SH-SY5Y (cell line): Measurements from ENCODE around the gene KCNRG.

ENCODE experiments used
- GATA2 ChIP-seq: IDR thresholded peaks from 2 replicates; pipeline ENCODE4 v1.6.1; 2011; ENCODE audit warnings: mild to moderate bottlenecking, low read depth, low read length
- GATA3 ChIP-seq: IDR thresholded peaks from 2 replicates; pipeline ENCODE4 v1.6.1; 2011; ENCODE audit warnings: low read depth, mild to moderate bottlenecking, low read length, moderate library complexity

The KCNRG gene

GRCh38 chr13:49997955-49998354, 17.3 kb upstream of the KCNRG start:
- TF ChIP-seq GATA2 (no peak), GATA3 (no peak)

- TF ChIP-seq GATA2 (no peak), GATA3 (no peak)
Measured at GRCh38 chr13:49998714-49999624, 16.3 kb upstream of the KCNRG start.

- no peak for TF ChIP-seq GATA2
- no peak for TF ChIP-seq GATA3
Measured at GRCh38 chr13:50001287-50001686, 14.0 kb upstream of the KCNRG start.

- TF ChIP-seq GATA3, result no peak
- TF ChIP-seq GATA2, result no peak
Measured at GRCh38 chr13:50006426-50007135, 8.7 kb upstream of the KCNRG start.

GRCh38 chr13:50011461-50011860, 3.8 kb upstream of the KCNRG start:
- no peak for TF ChIP-seq GATA2
- TF ChIP-seq GATA3, result no peak

DNA sequence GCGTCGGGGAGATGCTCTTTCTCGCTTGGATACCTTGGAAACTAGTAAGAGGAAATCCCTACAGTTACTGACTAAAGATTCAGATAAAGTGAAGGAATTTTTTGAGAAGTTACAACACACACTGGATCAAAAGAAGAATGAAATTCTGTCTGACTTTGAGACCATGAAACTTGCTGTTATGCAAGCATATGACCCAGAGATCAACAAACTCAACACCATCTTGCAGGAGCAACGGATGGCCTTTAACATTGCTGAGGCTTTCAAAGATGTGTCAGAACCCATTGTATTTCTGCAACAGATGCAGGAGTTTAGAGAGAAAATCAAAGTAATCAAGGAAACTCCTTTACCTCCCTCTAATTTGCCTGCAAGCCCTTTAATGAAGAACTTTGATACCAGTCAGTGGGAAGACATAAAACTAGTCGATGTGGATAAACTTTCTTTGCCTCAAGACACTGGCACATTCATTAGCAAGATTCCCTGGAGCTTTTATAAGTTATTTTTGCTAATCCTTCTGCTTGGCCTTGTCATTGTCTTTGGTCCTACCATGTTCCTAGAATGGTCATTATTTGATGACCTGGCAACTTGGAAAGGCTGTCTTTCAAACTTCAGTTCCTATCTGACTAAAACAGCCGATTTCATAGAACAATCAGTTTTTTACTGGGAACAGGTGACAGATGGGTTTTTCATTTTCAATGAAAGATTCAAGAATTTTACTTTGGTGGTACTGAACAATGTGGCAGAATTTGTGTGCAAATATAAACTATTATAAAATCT, 2.7 kb upstream of the KCNRG start:
- TF ChIP-seq GATA2 (no peak), GATA3 (no peak)

GRCh38 chr13:50014386-50014785, 858 bp upstream of the KCNRG start:
- TF ChIP-seq GATA3 (no peak), GATA2 (no peak)

DNA sequence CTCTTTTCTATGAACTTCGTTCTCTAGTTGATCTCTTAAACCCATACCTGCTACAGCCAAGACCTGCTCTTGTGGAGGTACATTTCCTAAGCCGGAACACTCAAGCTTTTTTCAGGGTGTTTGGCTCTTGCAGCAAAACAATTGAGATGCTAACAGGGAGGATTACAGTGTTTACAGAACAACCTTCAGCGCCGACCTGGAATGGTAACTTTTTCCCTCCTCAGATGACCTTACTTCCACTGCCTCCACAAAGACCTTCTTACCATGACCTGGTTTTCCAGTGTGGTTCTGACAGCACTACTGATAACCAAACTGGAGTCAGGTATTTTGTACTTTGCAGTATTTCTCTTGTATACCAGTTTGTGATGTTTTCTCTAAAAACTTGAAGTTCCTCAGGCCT, 506 bp downstream of the KCNRG start:
- TF ChIP-seq GATA3 (no peak), GATA2 (no peak)

- TF ChIP-seq GATA2, result no peak
- TF ChIP-seq GATA3, result no peak
Measured at GRCh38 chr13:50016444-50016843, 1.2 kb downstream of the KCNRG start.

- TF ChIP-seq GATA2, result no peak
- no peak for TF ChIP-seq GATA3
Measured at GRCh38 chr13:50017819-50018218, 2.6 kb downstream of the KCNRG start.

GRCh38 chr13:50025436-50025835, 10.2 kb downstream of the KCNRG start:
- no peak for TF ChIP-seq GATA3
- no peak for TF ChIP-seq GATA2

- TF ChIP-seq GATA3 (no peak), GATA2 (no peak)
Measured at GRCh38 chr13:50026788-50027473, 11.7 kb downstream of the KCNRG start.

GRCh38 chr13:50030315-50030714, 15.1 kb downstream of the KCNRG start:
- no peak for TF ChIP-seq GATA3
- TF ChIP-seq GATA2, result no peak

DNA sequence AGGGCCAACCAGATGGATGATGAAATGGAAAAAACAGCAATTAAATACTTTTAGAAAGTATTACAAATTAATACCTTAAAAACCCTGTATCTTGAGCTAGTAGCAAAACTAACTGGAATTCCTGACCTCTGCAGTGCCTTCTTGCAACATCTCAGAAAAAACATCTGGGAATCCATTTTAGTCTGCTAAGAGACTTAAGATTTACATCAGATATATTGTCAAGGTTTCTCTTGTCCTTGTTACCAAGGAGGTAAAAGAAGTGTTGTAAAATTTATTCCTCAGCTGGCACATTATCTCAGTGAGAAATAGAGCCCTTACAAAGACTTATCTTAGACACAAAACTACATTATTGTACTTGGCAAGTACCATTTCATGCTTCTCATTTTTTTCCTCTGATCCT, 18.5 kb downstream of the KCNRG start:
- TF ChIP-seq GATA3 (no peak), GATA2 (no peak)

DNA sequence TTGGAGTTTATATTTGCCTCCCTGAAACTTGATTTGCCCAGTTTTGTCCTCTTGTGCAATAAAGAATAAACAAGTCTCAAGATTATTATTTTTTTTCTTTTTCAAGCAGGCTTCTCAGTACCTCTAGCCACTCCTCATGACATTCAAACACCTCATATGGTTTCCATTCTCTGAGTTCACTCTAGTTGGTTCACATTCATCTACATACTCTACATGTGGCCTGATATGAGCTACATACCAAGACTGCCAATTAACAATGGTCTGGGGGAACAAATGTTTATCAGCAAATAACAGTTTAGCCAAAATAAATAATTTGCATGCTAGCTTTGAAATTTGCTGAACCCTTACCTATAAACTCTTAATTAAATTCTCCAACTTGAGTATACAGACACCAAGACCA, 22.5 kb downstream of the KCNRG start:
- TF ChIP-seq GATA2 (no peak), GATA3 (no peak)
